H9 (cell line): ENCODE results near the gene CDH13. TPM values are rescaled to one million over a fixed set of nuclear protein-coding genes. Genes with fewer than 3 reads are reported as not detected.

Experiments
- DNase-seq: peaks from one replicate; pipeline ENCODE4 v3.0.0-alpha.2; 2017
- H2AFZ ChIP-seq: one replicate; pipeline ENCODE4 v1.6.1; 2013; ENCODE audit warnings: mild to moderate bottlenecking, low read length, control low read depth, moderate library complexity
- H2AK5ac ChIP-seq: 2 replicates; pipeline ENCODE4 v1.6.1; 2013; ENCODE audit warnings: low read length, control low read depth, mixed read lengths; ENCODE audit not compliant: insufficient read length
- H2BK120ac ChIP-seq: one replicate; pipeline ENCODE4 v1.6.1; 2013; ENCODE audit warnings: low read depth, mild to moderate bottlenecking, low read length, control low read depth, inconsistent platforms; ENCODE audit not compliant: poor library complexity, severe bottlenecking
- H2BK12ac ChIP-seq: 2 replicates; pipeline ENCODE4 v1.6.1; 2013; ENCODE audit warnings: low read length, control low read depth, mixed read lengths, low read depth; ENCODE audit not compliant: insufficient read length
- H2BK15ac ChIP-seq: 2 replicates; pipeline ENCODE4 v1.6.1; 2013; ENCODE audit warnings: low read depth, low read length, control low read depth
- H2BK20ac ChIP-seq: one replicate; pipeline ENCODE4 v1.6.1; 2013; ENCODE audit warnings: low read depth, mild to moderate bottlenecking, low read length, control low read depth, inconsistent platforms; ENCODE audit not compliant: poor library complexity, severe bottlenecking
- H2BK5ac ChIP-seq: 2 replicates; pipeline ENCODE4 v1.6.1; 2013; ENCODE audit warnings: low read length, control low read depth, mixed read lengths; ENCODE audit not compliant: insufficient read length
- H3K14ac ChIP-seq: 2 replicates; pipeline ENCODE4 v1.6.1; 2013; ENCODE audit warnings: low read length, control low read depth; ENCODE audit not compliant: insufficient read depth
- H3K18ac ChIP-seq: 2 replicates; pipeline ENCODE4 v1.6.1; 2013; ENCODE audit warnings: low read depth, mild to moderate bottlenecking, mixed read lengths, low read length, control low read depth; ENCODE audit not compliant: insufficient read length
- H3K23ac ChIP-seq: 2 replicates; pipeline ENCODE4 v1.6.1; 2013; ENCODE audit warnings: low read length, control low read depth, mixed read lengths, low read depth; ENCODE audit not compliant: insufficient read length
- H3K23me2 ChIP-seq: 2 replicates; pipeline ENCODE4 v1.6.1; 2013; ENCODE audit warnings: low read depth, mild to moderate bottlenecking, mixed read lengths, low read length, control low read depth; ENCODE audit not compliant: insufficient read length, poor library complexity, severe bottlenecking
- H3K27ac ChIP-seq: 2 replicates; pipeline ENCODE4 v1.5.1; 2013; ENCODE audit warnings: low read length, control low read depth, mixed read lengths, low read depth; ENCODE audit not compliant: insufficient read length
- H3K27me3 ChIP-seq: 2 replicates; pipeline ENCODE4 v1.6.1; 2013; ENCODE audit warnings: low read length, control low read depth, inconsistent platforms; ENCODE audit not compliant: insufficient read depth
- H3K4ac ChIP-seq: 2 replicates; pipeline ENCODE4 v1.6.1; 2013; ENCODE audit warnings: low read depth, mild to moderate bottlenecking, control low read depth, inconsistent platforms, low read length, moderate library complexity
- H3K4me1 ChIP-seq: 2 replicates; pipeline ENCODE4 v1.6.1; 2013; ENCODE audit warnings: low read length, control low read depth, inconsistent platforms; ENCODE audit not compliant: insufficient read depth
- H3K4me2 ChIP-seq: 2 replicates; pipeline ENCODE4 v1.6.1; 2013; ENCODE audit warnings: low read length, control low read depth, mixed read lengths; ENCODE audit not compliant: insufficient read length, insufficient read depth
- H3K56ac ChIP-seq: 2 replicates; pipeline ENCODE4 v1.6.1; 2013; ENCODE audit warnings: low read depth, mild to moderate bottlenecking, mixed read lengths, low read length, control low read depth; ENCODE audit not compliant: insufficient read length
- H3K79me1 ChIP-seq: 2 replicates; pipeline ENCODE4 v1.6.1; 2013; ENCODE audit warnings: low read depth, mild to moderate bottlenecking, moderate library complexity, low read length, control low read depth, inconsistent platforms; ENCODE audit not compliant: insufficient read depth, poor library complexity, severe bottlenecking
- H3K79me2 ChIP-seq: 2 replicates; pipeline ENCODE4 v1.6.1; 2013; ENCODE audit warnings: low read length, control low read depth, inconsistent platforms; ENCODE audit not compliant: insufficient read depth
- H3K9ac ChIP-seq: 2 replicates; pipeline ENCODE4 v1.6.1; 2013; ENCODE audit warnings: low read length, control low read depth, mixed read lengths; ENCODE audit not compliant: insufficient read length; ENCODE audit errors: extremely low read depth
- H3K9me3 ChIP-seq: one replicate; pipeline ENCODE4 v1.6.1; 2013; ENCODE audit warnings: low read depth, low read length, inconsistent platforms; ENCODE audit not compliant: control insufficient read depth
- H3T11ph ChIP-seq: one replicate; pipeline ENCODE4 v1.6.1; 2013; ENCODE audit warnings: mild to moderate bottlenecking, low read length, control low read depth, inconsistent platforms
- H4K20me1 ChIP-seq: one replicate; pipeline ENCODE4 v1.6.1; 2013; ENCODE audit not compliant: control insufficient read depth, insufficient read length, insufficient read depth
- H4K5ac ChIP-seq: 2 replicates; pipeline ENCODE4 v1.6.1; 2013; ENCODE audit warnings: low read depth, mild to moderate bottlenecking, mixed read lengths, low read length, control low read depth; ENCODE audit not compliant: insufficient read length
- H4K8ac ChIP-seq: replicated peaks from 2 replicates; pipeline ENCODE4 v1.6.1; 2013; ENCODE audit warnings: low read length, control low read depth, mixed read lengths, low read depth; ENCODE audit not compliant: insufficient read length
- H4K91ac ChIP-seq: 2 replicates; pipeline ENCODE4 v1.6.1; 2013; ENCODE audit warnings: low read depth, mild to moderate bottlenecking, moderate library complexity, mixed read lengths, low read length, control low read depth; ENCODE audit not compliant: insufficient read length
- H3K27ac Mint-ChIP-seq, 3 experiments: 2 replicates in 2 of 3; 3 replicates in 1 of 3; pipeline ENCODE4 v1.8.0; 2020 to 2021; ENCODE audit warnings: mixed read lengths in 3 of 3, mild to moderate bottlenecking in 1 of 3, moderate library complexity in 1 of 3
- H3K27me3 Mint-ChIP-seq: 2 replicates; pipeline ENCODE4 v1.8.0; 2021; ENCODE audit warnings: low read depth, mild to moderate bottlenecking, moderate library complexity, mixed read lengths
- H3K36me3 Mint-ChIP-seq, 3 experiments: 2 replicates in 2 of 3; 3 replicates in 1 of 3; pipeline ENCODE4 v1.8.0; 2020 to 2021; ENCODE audit warnings: low read depth in 3 of 3, mixed read lengths in 3 of 3; ENCODE audit not compliant: insufficient read depth in 1 of 3
- H3K4me1 Mint-ChIP-seq, 2 experiments: 2 replicates each; pipeline ENCODE4 v1.8.0; 2020; ENCODE audit warnings: mixed read lengths in 2 of 2
- H3K4me3 Mint-ChIP-seq, 2 experiments: 2 replicates in 1 of 2; 3 replicates in 1 of 2; pipeline ENCODE4 v1.8.0; 2020 to 2021; ENCODE audit warnings: mild to moderate bottlenecking in 2 of 2, mixed read lengths in 2 of 2, moderate library complexity in 1 of 2
- H3K9me3 Mint-ChIP-seq, 2 experiments: 2 replicates in 1 of 2; 3 replicates in 1 of 2; pipeline ENCODE4 v1.8.0; 2020; ENCODE audit warnings: mild to moderate bottlenecking in 2 of 2, mixed read lengths in 2 of 2, moderate library complexity in 1 of 2
- CTCF ChIP-seq: fragments of 200-600 bp; sonication (generic); conservative IDR thresholded peaks from 3 replicates; pipeline ENCODE4 v1.8.0; 2021; ENCODE audit warnings: antibody characterized with exemption, mild to moderate bottlenecking
- WGBS: extraction: QIAGEN DNeasy Blood & Tissue Kit; methylation state at CpG from one replicate; pipeline ENCODE4 v1.1.7; 2013; ENCODE audit warnings: missing lambda C conversion rate, low lambda C conversion rate, mixed read lengths; ENCODE audit not compliant: insufficient read length; ENCODE audit errors: extremely low coverage; 5-methylcytosine and 5-hydroxymethylcytosine counted together
- total RNA-seq: library from RNA; stranded (reverse); gene quantifications from 2 replicates; pipeline ENCODE4 v1.2.1, GENCODE V29; 2021

Gene CDH13
- total RNA-seq, 1 experiment from 2014 or later = 1.5 TPM

GRCh38 chr16:83721676-83722075, 1094.9 kb downstream of the CDH13 start:
- Histone ChIP-seq H3K27ac (no peak overlapping the region), H2BK120ac (no peak overlapping the region), H3K4ac (no peak overlapping the region), H2AFZ (no peak overlapping the region), H3K4me1 (no peaks in the 10 kb centered on the region), H2BK12ac (no peak overlapping the region), H3K18ac (no peak overlapping the region), H2BK5ac (no peak overlapping the region), H3K23ac (no peak overlapping the region), H3K9ac (no peak overlapping the region), H2AK5ac (no peak overlapping the region), H3K79me2 (no peaks in the 10 kb centered on the region), H3T11ph (no peak overlapping the region), H3K27me3 (no peaks in the 10 kb centered on the region), H3K4me2 (no peak overlapping the region), H2BK20ac (no peak overlapping the region), H4K91ac (no peak overlapping the region), H4K5ac (no peak overlapping the region), H3K56ac (no peak overlapping the region), H4K20me1 (no peaks in the 10 kb centered on the region), H3K23me2 (no peaks in the 10 kb centered on the region), H2BK15ac (no peak overlapping the region), H3K79me1 (no peaks in the 10 kb centered on the region), H4K8ac (no peak overlapping the region), H3K14ac (no peak overlapping the region), H3K9me3 (no peaks in the 10 kb centered on the region)
- no CpG with 5 or more reads among the region's 3 CpGs for WGBS
- Mint-ChIP-seq H3K27me3 (peaks cover 2% of the 10 kb centered on the region; the same call in 1 of the 2 replicates), H3K4me1 (peaks cover 3 to 8% of the 10 kb centered on the region in 2 experiments; a peak in 2 of 4 replicates), H3K36me3 (no peaks in the 10 kb centered on the region), H3K9me3 (no peaks in the 10 kb centered on the region), H3K4me3 (no peak overlapping the region), H3K27ac (no peak overlapping the region)
- no peak for TF ChIP-seq CTCF
- DNase-seq = no peak
